GM21529 (cell line): ENCODE data around the gene NAA25.
A peak's percentile ranks its signal among the peaks of the same experiment; 100 is the strongest.
"Not testable (repeated sequence)": the region's sequence is repeated elsewhere in the genome, so short reads cannot be mapped to it uniquely, and the experiment has no call there.

ENCODE experiments used
- ATAC-seq: cut with Tn5 transposase; IDR thresholded peaks from one replicate; pipeline ENCODE4 v1.9.1; 2021; ENCODE audit not compliant: unreplicated experiment

The NAA25 gene

DNA sequence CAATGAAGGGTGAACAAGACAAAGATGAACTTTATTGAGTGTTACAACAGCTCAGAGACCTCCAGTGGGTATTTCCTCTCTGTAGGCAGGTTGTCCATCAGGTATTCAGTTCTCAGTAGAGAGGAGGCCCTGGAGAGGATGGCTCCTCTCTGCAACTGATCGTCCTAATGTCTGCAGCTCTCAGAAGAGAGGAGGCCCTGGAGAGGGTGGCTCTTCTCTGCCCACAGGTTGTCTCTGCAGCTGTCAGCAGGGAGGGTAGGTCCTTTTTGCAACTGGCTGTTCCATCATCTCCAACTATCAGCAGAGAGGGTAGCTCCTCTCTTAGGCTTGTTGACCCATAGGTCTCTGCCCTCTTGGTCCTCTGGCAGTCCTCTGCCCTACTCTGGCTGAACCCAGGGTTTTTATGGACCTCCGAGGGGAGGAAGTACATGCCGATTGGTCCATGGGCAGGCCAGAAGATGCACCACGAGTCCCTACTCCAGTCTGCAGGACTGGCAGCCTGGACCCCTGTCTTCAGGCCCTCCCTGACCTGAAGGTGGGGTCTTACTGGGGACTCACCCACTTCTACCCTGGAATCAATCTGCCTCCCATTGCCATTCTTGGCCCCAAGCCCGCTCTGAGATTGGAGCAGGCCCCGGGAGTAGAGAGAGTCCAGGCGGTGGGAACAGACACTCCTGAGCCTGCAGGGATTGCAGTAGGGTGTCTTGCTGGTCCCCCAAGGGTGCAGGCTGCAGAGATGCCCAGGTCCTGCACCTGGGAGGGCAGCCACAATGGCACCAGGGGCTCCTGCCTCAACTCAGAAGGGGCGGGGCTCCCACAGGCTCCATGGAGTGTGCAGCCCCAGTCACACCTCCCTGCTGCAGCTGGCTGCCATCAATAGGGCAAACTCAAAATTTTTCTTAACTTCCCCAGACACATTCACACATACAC lies 97.9 kb downstream of the NAA25 start:
- ATAC-seq: no peak

DNA sequence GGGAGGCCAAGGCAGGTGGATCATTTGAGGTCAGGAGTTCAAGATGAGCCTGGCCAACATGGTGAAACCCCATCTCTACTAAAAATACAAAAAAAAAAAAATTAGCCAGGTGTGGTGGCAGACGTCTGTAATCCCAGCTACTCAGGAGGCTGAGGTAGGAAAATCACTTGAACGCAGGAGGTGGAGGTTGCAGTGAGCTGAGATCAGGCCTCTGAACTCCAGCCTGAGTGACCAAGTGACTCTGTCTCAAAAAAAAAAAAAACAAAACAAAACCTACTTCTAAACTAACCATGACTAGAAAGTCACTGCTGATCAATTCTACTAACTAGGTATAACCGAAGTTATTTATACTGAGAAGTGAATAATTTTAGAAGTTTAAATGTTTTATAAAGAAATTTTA lies 99.0 kb downstream of the NAA25 start:
- not testable (repeated sequence) for ATAC-seq

DNA sequence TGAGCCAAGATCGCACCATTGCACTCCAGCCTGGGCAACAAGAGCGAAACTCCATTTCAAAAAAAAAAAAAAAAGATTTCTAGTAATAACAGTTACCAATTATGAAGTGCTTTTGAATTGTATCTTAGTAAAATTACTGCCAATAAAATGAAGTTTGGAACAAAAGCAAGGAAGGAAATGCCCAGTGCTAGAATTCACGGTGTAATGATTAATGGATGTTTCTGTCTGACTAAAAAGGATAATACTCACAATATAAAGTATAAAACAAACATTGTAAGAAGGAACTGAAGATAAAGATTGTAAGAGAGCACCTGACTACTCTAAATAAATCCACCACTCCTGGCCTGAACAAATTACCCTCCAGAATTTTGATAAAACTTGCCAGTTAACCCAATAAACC lies 99.7 kb downstream of the NAA25 start:
- no peak for ATAC-seq

DNA sequence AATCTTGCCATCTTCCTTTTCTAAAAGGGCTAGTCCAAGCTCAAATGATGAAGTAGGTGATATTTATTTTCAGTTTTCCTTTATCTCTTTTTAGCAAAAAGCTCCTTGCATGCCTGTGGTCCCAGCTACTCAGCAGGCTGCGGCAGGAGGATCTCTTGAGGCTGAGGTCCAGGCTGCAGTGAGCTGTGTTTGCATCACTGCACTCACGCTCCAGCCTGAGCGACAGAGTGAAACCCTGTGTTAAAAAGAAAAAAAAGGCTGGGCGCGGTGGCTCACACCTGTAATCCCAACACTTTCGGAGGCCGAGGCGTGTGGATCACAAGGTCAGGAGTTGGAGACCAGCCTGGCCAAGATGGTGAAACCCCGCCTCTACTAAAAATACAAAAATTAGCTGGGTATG lies 100.6 kb downstream of the NAA25 start:
- no peak for ATAC-seq

DNA sequence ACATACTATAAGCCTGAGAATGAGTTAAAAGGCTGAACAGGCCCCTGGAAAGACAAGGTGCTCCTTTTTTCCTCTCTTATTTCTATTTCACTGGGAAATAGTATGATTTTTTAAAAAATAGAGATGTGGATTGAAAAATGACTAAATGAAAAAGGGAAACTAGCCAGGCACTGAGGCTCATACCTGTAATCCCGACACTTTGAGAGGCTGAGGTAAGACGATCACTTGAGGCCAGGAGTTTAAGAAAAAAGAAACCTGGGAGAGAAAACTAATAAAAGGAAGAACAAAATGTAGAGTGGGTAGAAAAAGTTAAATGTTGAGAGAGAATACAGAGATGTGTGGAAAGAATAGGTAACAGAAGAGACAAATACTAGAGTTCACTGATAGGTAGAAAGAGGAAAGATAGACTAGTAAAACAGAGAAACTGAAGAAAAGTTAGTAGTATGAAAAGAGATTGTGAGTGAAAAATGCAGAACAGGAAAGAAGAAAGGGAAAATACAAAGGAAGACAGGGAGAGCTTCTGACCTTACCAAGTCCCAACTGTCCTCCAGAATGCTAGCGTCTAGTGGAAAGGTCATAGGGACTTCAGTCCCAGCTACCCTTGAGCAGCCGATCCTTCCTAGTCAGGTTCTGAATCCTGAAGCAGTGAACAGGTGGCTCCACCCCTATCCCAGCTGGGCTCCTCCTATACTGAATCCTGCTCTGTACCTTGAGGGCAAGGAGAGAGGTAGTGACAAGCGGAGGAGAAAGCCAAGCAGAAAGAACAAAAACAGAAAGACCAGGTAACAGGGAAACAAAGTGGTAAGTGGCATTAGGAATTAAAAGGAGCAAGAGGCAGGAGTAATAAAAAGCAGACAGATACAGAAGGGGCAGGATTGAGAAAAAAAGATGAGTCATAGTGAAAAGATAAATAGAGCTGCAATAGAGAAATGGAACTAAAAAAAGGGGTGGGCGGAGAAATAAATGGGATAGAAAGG lies 102.9 kb downstream of the NAA25 start:
- no peak for ATAC-seq

DNA sequence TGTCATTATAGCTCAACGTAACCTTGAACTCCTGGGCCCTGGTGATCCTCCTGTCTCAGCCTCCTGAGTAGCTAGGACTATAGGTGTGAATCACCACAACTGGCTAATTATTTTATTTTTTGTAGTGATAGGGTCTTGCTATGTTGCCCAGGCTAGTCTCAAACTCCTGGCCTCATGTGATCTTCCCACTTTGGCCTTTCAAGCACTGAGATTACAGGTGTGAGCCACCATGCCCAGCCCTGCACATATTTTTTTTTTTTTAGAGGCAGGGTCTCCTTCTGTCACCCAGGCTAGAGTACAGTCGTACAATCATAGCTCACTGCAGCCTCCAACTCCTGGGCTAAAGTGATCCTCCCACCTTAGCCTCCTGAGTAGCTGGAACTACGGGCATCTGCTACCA lies 104.5 kb downstream of the NAA25 start:
- ATAC-seq: no peak

DNA sequence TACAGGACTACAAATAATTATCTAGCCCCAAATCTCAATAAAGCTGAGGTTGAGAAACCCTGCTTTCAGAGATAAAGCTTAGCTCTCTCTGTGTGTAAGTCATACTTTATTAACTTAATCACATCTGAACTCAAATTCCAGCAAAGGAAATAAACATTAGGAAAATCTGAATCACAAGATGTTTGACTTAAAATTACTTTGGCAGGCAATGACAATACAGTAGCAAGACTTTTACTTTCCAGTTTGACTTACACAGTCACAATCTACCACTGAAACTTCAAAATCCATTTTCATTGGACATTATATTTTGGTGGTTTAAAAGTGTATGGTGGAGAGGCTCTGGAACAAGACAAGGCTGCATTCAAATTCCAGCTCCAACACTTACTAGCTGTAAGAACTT lies 107.0 kb downstream of the NAA25 start:
- no peak for ATAC-seq

DNA sequence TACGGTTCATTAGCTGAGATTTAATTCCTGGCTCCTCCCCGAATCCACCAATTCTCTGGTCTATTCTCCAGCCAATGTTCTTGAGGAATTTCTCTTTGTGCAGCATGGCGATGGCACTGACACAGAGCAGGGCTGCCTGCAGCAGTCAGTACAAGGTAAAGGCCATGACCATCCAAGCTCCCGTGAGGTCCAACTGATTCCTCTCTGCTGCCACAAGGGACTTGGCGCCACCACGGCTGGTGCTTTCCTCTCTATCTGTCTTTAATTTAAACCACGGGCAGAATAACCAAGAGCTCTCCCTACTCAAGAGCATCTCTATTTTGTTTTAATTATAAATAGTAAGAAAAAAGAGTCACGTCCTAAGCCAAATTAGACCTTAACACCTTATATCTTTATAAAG lies 107.8 kb downstream of the NAA25 start:
- no peak for ATAC-seq

DNA sequence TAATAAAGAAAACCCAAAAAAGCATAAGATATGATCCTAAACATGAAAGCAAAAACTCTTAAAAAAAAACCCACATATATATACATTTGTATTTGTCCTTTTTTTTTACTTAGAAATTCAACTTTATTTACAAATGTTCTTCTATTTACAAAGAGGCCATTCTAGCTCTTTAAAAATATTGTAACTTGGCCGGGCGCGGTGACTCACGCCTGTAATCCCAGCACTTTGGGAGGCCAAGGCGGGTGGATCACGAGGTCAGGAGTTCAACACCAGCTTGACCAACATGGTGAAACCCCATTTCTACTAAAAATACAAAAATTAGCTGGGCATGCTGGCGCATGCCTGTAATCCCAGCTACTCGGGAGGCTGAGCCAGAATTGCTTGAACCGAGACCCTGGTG lies 109.5 kb downstream of the NAA25 start:
- not testable (repeated sequence) for ATAC-seq

DNA sequence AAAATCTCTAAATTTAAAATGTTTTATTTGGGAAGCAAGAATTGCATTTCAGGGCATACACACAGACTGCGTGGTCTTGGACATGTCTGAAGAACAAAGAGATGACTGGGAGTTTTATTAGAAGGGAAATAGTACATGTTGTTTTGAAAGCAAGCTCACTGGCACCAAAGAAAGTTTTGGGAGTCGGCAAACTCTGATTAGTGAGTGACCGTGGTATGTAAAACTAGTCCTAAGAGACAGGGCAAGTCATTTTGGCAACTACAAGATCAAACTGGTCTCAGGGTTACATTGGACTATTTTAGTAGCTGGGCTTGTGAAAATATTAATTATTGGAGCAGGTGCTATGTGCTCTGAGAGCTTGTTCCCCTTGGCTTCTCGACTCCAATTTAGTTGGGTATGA lies 110.6 kb downstream of the NAA25 start:
- ATAC-seq: no peak

DNA sequence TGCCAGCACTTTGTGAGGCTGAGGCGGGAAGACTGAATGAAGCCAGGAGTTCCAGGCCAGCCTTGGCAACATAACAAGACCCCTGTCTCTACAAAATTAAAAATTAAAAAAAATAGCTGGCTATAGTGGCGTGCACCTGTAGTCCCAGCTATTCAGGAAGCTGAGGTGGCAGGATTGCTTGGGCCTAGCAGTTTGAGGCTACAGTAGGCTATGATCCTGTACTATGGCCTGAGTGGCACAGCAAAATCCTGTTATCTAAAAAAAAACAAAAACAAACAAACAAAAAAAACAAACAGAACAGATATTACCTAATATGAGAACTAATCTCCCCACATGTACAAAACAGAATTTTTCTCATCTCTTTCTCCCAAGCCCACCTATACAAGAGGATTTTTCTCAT lies 111.3 kb downstream of the NAA25 start:
- ATAC-seq: no peak

DNA sequence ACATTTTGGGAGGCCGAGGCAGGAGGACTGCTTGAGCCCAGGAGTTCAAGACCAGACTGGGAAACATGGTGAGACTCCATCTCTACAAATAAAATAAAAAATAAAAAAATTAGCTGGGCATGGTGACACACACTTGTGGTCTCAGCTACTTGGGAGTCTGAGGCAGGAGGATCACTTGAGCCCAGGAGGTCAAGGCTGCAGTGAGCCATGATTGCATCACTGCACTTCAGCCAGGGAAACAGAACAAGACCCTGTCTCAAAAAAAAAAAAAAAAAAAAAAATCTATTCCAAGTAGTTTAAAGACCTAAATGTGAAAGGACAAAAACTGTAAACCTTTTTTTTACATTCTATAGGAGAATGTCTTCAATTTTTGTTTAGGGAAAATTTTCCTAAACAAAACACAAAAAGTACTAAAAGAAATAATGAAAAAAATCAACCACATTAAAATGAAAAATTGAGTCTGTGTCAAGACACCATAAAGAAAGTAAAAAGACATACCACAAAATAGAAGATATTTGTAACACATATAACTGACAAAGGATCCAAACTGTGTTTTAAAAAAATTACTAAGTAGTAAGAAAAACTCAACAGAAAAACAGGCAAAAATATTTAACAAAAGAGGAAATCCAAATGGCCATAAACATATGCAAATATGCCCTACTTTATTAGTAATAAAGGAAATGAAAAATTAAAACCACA lies 112.7 kb downstream of the NAA25 start:
- ATAC-seq: no peak

DNA sequence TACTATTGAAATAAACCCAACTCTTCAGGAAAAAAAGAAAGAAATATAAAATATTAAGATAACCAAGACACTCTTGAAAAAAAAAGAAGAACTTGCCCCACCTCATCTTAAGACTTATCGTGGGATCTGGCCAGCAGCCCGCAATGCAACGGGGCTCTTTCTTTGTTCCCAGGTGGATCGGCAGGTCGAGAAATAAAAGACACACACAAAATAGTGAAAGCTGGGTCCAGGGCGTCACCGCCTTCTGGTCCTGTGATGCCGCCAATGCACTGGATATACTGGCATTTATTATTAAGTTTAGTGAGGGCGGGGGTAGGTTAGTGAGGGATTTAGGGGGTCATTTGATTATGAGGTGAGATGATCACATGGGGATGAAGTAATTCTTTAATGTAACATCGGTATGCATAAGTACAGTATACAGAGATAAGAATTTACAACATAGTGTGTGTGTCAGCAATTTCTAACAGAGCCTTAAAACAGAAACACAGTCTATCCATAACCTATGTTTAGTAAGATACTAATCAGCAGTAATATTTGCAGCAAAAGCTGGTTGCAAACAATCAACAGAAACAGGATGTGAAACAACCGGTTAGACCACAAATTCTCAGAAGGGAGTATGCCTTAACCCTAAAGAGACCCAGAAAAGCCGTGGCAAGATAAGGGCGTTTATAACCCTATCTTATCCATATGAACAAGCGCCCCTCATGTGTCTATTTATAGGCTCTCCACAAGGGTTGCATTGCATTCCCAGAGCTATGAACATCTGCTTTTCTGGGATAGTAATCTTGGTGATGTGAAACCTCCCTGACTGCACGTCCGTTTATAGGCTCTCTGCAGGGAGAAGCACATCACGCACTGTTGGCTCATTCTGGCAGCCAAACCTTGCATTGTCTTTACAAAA lies 114.1 kb downstream of the NAA25 start:
- peak; percentile 61 for ATAC-seq

DNA sequence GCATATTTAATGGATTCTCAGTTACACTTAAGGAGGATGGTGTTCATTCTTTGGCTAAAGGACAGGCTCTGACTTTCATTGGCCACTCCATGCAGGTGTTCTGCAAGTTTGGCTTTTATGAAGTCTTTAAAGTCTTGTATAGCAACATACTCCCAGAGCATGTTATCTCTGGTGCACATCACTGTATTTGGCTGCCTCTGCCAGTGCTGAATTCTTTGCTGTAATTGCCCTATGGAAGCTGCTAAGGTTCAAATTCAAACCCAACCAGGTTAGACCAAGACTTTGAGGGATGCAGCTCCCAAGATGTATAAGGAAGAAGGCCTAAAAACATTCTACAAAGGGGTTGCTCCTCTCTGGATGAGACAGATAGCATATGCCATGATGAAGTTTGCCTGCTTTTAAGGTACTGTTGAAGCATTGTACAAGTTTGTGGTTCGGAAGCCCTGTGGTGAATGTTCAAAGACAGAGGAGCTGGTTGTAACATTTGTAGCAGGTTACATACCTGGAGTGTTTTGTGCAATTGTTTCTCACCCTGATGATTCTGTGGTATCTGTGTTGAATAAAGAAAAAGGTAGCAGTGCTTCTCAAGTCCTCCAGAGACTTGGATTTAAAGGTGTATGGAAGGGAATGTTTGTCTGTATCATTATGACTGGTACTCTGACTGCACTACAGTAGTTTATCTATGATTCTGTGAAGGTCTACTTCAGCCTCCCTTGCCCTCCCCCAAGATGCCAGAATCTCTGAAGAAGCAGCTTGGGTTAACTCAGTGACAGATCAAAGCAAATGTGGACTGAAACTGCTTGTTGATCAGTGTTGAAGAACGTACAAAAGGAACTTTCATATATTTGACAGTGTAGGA lies 115.1 kb downstream of the NAA25 start:
- ATAC-seq: peak; percentile 44

DNA sequence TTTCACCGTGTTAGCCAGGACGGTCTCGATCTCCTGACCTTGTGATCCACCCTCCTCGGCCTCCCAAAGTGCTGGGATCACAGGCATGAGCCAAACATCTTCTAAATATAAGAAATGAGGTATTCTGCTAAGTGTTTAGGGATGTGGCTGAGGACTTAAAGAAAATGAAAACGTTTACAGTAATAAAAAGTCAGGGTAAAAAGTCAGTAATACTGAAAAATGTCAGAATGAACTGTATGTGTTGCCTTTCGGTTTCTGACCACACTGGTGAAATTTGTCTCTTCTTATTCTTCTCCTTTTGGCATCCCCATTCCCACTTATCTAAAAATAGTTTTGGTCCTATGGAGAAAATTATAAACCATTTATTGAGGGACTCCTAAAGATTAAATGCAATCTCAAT lies 116.1 kb downstream of the NAA25 start:
- ATAC-seq: no peak

DNA sequence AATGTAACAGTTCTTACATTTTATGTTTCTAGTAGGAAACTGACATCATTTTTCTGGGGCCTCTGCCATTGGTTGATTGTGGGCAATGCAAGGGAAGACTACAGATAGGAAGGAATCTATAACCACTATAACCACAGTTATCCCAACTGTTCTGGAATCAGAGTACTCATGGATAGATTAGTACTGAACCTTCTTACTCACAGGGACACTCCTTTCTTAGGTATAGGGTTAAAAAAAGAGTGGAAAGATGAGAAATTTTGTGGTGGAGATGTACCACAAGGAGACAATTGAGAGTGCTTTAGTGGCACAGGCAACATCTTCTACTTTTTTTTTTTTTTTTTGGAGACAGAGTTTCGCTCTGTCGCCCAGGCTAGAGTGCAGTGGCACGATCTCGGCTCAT lies 116.6 kb downstream of the NAA25 start:
- ATAC-seq: no peak

DNA sequence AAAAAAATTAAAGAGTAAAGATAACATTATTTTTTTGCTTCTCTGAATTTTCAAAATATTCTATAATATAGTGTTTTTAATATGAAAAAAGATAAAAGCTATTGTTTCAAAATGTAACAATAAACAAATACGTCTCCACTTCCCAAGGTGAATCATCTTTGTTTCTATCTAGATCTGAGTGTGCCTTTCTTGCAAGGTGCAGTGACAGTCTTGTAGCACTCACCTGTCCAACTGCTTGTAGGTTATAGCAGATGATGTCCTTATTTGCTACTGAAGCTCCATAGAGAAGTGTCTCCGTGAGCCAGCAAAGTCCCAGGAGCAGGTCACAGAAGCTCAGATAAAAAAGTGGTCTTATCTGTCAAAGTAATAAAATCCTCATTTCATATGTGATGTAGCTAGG lies 117.0 kb downstream of the NAA25 start:
- ATAC-seq: no peak

DNA sequence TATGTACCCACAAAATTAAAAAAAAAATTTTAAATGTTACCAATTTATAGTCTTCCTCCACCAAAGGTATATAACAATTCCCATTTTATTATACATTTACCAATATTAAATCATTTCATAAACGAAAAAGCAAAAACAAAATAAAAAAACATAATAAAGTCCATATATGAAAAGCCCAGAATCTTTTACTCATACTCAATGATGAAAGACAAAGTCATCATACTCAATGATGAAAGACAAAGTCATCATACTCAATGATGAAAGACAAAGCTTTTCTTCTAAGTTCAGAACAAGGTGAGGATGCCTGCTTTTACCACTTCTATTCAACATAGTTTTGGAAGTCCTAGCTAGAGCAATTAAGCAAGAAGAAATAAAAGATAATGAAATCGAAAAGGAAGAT lies 123.8 kb downstream of the NAA25 start:
- no peak for ATAC-seq

DNA sequence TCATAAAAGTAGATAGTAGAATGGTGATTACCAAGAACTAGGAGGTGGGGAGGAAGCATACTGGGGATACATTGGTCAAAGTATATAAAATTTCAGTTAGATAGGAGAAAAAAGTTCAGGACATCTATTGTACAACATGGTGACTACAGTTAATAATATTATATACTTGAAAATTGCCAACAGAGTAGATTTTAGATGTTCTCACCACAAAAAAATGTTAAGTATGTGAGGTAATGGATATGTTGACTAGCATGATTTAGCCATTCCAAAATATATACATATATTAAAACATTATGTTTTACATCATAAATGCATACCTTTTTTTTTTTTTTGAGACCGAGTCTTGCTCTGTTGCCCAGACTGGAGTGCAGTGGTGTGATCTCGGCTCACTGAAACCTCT lies 126.6 kb downstream of the NAA25 start:
- no peak for ATAC-seq
